K562 (cell line): Measurements from ENCODE around the gene PPL. TPM values are rescaled to one million over a fixed set of nuclear protein-coding genes. Genes with fewer than 3 reads are reported as not detected.

ENCODE experiments used
- ATAC-seq: fragments of 200-7000 bp; cut with Tn5 transposase; 3 replicates; pipeline ENCODE4 v1.9.1; 2020; ENCODE audit warnings: moderate library complexity
- BruUV-seq: library from RNA; stranded (reverse); fragments of 400-500 nt; replicated peaks from 2 replicates; lab custom pipeline; 2021; lab: Mats Ljungman, UMichigan
- CTCF ChIA-PET: fragments of 300-600 bp; formaldehyde crosslinking; extraction: SDS; loops from one replicate; lab custom pipeline; 2021; ENCODE audit warnings: low intra/inter-chr PET ratio; lab: Yijun Ruan, JAX
- POLR2A ChIA-PET: fragments of 300-600, 350-650 bp; sonication (Branson Sonifier 250); formaldehyde crosslinking; extraction: SDS; loops from one replicate; lab custom pipeline; 2021; ENCODE audit warnings: antibody characterized with exemption, inconsistent platforms; lab: Yijun Ruan, JAX
- DNase-seq, 4 experiments: peaks; one replicate each; pipeline versions ENCODE4 v3.0.0 to v3.0.0-alpha.2; 2011 to 2018; ENCODE audit warnings: low spot score in 3 of 4, mixed read lengths in 3 of 4; ENCODE audit errors: extremely low read depth in 1 of 4
- FAIRE-seq: peaks from 2 replicates; lab custom pipeline; 2011; peaks lifted over from hg19 to GRCh38; lab: Jason Lieb, UNC
- H2AFZ ChIP-seq: 2 replicates; pipeline ENCODE4 v1.6.0; 2011; ENCODE audit warnings: low read depth, low read length, control low read depth, inconsistent platforms
- H3K27ac ChIP-seq: fragments of 200-600 bp; 3 replicates; pipeline ENCODE4 v1.8.0; 2011; ENCODE audit warnings: low read depth, mild to moderate bottlenecking, control low read depth, inconsistent platforms, low read length, moderate library complexity, mixed read lengths; ENCODE audit errors: extremely low read depth
- H3K27me3 ChIP-seq, 2 experiments: fragments of 300-600 bp in 1 of 2; 2 replicates in 1 of 2; 3 replicates in 1 of 2; pipeline versions ENCODE4 v1.6.0 to v1.8.0; 2011; ENCODE audit warnings: inconsistent platforms in 2 of 2, low read length in 2 of 2, mild to moderate bottlenecking in 1 of 2, mixed read lengths in 1 of 2, moderate library complexity in 1 of 2; ENCODE audit not compliant: control insufficient read depth in 2 of 2, insufficient read depth in 2 of 2
- H3K36me3 ChIP-seq: fragments of 300-600 bp; 3 replicates; pipeline ENCODE4 v1.8.0; 2011; ENCODE audit warnings: mild to moderate bottlenecking, low read length, inconsistent platforms; ENCODE audit not compliant: control insufficient read depth, insufficient read depth
- H3K4me1 ChIP-seq, 2 experiments: fragments of 200-600 bp in 1 of 2; replicated peaks in 1 of 2; 2 replicates in 1 of 2; 3 replicates in 1 of 2; pipeline versions ENCODE4 v1.5.1 to v1.8.0; 2011; ENCODE audit warnings: inconsistent platforms in 2 of 2, low read length in 2 of 2, mild to moderate bottlenecking in 1 of 2, mixed read lengths in 1 of 2, moderate library complexity in 1 of 2; ENCODE audit not compliant: control insufficient read depth in 2 of 2, insufficient read depth in 2 of 2
- H3K4me2 ChIP-seq: 2 replicates; pipeline ENCODE4 v1.6.1; 2011; ENCODE audit warnings: low read length, control low read depth, inconsistent platforms, mixed read lengths; ENCODE audit not compliant: insufficient read depth
- H3K4me3 ChIP-seq: fragments of 200-600 bp; sonication (generic), shearing (Covaris generic); 2 replicates; pipeline ENCODE4 v1.5.1; 2016; ENCODE audit warnings: control low read depth, inconsistent platforms
- H3K79me2 ChIP-seq: fragments of 200-600 bp; 3 replicates; pipeline ENCODE4 v1.8.0; 2011; ENCODE audit warnings: low read length, inconsistent platforms; ENCODE audit not compliant: control insufficient read depth, insufficient read depth
- H3K9ac ChIP-seq, 2 experiments: 2 replicates each; pipeline versions ENCODE4 v1.6.0 to v1.6.1; 2011; ENCODE audit warnings: low read depth in 2 of 2, low read length in 2 of 2, control low read depth in 1 of 2, inconsistent platforms in 1 of 2, mild to moderate bottlenecking in 1 of 2, mixed read lengths in 1 of 2; ENCODE audit not compliant: insufficient read depth in 1 of 2
- H3K9me1 ChIP-seq: one replicate; pipeline ENCODE4 v1.6.0; 2011; ENCODE audit warnings: inconsistent platforms, mild to moderate bottlenecking, low read length, moderate library complexity; ENCODE audit not compliant: control insufficient read depth, insufficient read depth
- H3K9me3 ChIP-seq: replicated peaks from 2 replicates; pipeline ENCODE4 v1.5.1; 2011; ENCODE audit warnings: low read depth, low read length, inconsistent platforms; ENCODE audit not compliant: control insufficient read depth, insufficient read depth
- H4K20me1 ChIP-seq: replicated peaks from 2 replicates; pipeline ENCODE4 v1.6.1; 2011; ENCODE audit warnings: low read length, inconsistent platforms, mixed read lengths; ENCODE audit not compliant: control insufficient read depth, insufficient read depth
- BACH1 ChIP-seq: fragments of 200-800 bp; sonication (Bioruptor generic); IDR thresholded peaks from 2 replicates; pipeline ENCODE4 v1.6.1; 2016; ENCODE audit warnings: missing genetic modification characterization, missing compliant biosample characterization
- DEAF1 ChIP-seq: fragments of 450-650 bp; formaldehyde crosslinking; IDR thresholded peaks from 2 replicates; pipeline ENCODE4 v1.4.0; 2020; ENCODE audit warnings: mild to moderate bottlenecking, moderate library complexity
- IRF1 ChIP-seq: sonication (generic); formaldehyde crosslinking; IDR thresholded peaks from 2 replicates; pipeline ENCODE4 v1.8.0; 2022; ENCODE audit warnings: missing genetic modification reagents, mild to moderate bottlenecking, borderline replicate concordance
- MYC ChIP-seq, 2 experiments: fragments of 250-450 bp in 1 of 2; sonication (Bioruptor Pico) in 1 of 2; IDR thresholded peaks; 2 replicates each; pipeline versions ENCODE4 v1.5.1 to v1.6.1; 2012 to 2021; ENCODE audit warnings: low read depth in 2 of 2, borderline replicate concordance in 1 of 2, improper control_type of control experiment in 1 of 2, low read length in 1 of 2, mild to moderate bottlenecking in 1 of 2, moderate library complexity in 1 of 2
- NFYB ChIP-seq: IDR thresholded peaks from 2 replicates; pipeline ENCODE4 v1.6.1; 2011; ENCODE audit warnings: mild to moderate bottlenecking, moderate library complexity; ENCODE audit not compliant: insufficient read length; ENCODE audit errors: extremely low read depth
- PHF8 ChIP-seq: fragments of 200-600 bp; sonication (generic); IDR thresholded peaks from 2 replicates; pipeline ENCODE4 v1.6.1; 2012; ENCODE audit warnings: mixed run types, mild to moderate bottlenecking, inconsistent platforms, low read length, moderate library complexity, borderline replicate concordance
- POU5F1 ChIP-seq: fragments of 150-350 bp; IDR thresholded peaks from 2 replicates; pipeline ENCODE4 v1.6.1; 2014; ENCODE audit warnings: borderline replicate concordance, low read length, low read depth, mild to moderate bottlenecking; ENCODE audit not compliant: partially characterized antibody
- PREB ChIP-seq: sonication (generic); formaldehyde crosslinking; IDR thresholded peaks from 2 replicates; pipeline ENCODE4 v1.8.1; 2023; ENCODE audit warnings: mild to moderate bottlenecking, missing genetic modification reagents
- RBM34 ChIP-seq: fragments of 200-400 bp; formaldehyde crosslinking; IDR thresholded peaks from 2 replicates; pipeline ENCODE4 v1.6.1; 2018; ENCODE audit warnings: low read length, borderline replicate concordance; ENCODE audit not compliant: insufficient read depth
- RNF2 ChIP-seq: sonication (generic); IDR thresholded peaks from 2 replicates; pipeline ENCODE4 v1.6.1; 2016
- TFE3 ChIP-seq: fragments of 450-650 bp; formaldehyde crosslinking; IDR thresholded peaks from 2 replicates; pipeline ENCODE4 v1.4.0; 2020; ENCODE audit warnings: mild to moderate bottlenecking, mixed read lengths
- ZBTB12 ChIP-seq: fragments of 250-450 bp; sonication (Bioruptor Pico); IDR thresholded peaks from 2 replicates; pipeline ENCODE4 v1.4.0; 2020
- ZNF263 ChIP-seq: sonication (generic); formaldehyde crosslinking; IDR thresholded peaks from 2 replicates; pipeline ENCODE4 v1.8.0; 2022; ENCODE audit warnings: mild to moderate bottlenecking, missing genetic modification reagents, borderline replicate concordance
- ZNF561 ChIP-seq: fragments of 450-650 bp; formaldehyde crosslinking; conservative IDR thresholded peaks from 2 replicates; pipeline ENCODE4 v1.4.0; 2020; ENCODE audit warnings: mild to moderate bottlenecking, moderate library complexity
- ZNF780A ChIP-seq: fragments of 250-450 bp; sonication (Bioruptor Pico); IDR thresholded peaks from 2 replicates; pipeline ENCODE4 v1.5.0; 2021; ENCODE audit warnings: mild to moderate bottlenecking
- ZZZ3 ChIP-seq: fragments of 450-650 bp; IDR thresholded peaks from 2 replicates; pipeline ENCODE4 v1.6.1; 2016; ENCODE audit warnings: antibody characterized with exemption, mild to moderate bottlenecking, moderate library complexity
- WGBS: fragments of 100-300 bp; shearing (Covaris generic); methylation state at CpG from one replicate; pipeline ENCODE4 v1.1.6; 2016; ENCODE audit warnings: low coverage, mixed read lengths; ENCODE audit not compliant: insufficient coverage; ENCODE audit errors: missing lambda C conversion rate; 5-methylcytosine and 5-hydroxymethylcytosine counted together
- in situ Hi-C: fragments of 300-500 bp; cut with MboI; formaldehyde crosslinking; loops from 4 replicates; pipeline ENCODE4 v1.15.0; 2018; ENCODE audit warnings: inconsistent platforms, mixed read lengths
- intact Hi-C: fragments of 100-400 bp; cut with micrococcal nuclease; formaldehyde crosslinking; loops from 2 replicates; pipeline ENCODE4 v1.14.2; 2022
- polyA plus RNA-seq, 8 experiments: library from polyadenylated mRNA; depleted of rRNA in 4 of 8; stranded (reverse) in 5 of 8; unstranded in 3 of 8; fragments of >200 nt; fragmentation: Nextera tagmentation in 2 of 8; fragmentation: Illumina TruSeq in 1 of 8; extraction: Ambion mirVana in 2 of 8; extraction: Trizol in 1 of 8; gene quantifications; 2 replicates each; pipeline versions ENCODE4 v1.2.1 to v1.2.3, GENCODE V29; 2011 to 2014; ENCODE audit warnings: inconsistent platforms in 1 of 8, missing spikeins in 1 of 8
- total RNA-seq, 7 experiments: library from RNA; depleted of rRNA in 6 of 7; stranded (reverse); fragments of >200 nt in 6 of 7; fragmentation: Illumina TruSeq in 2 of 7; extraction: Trizol in 2 of 7; gene quantifications; 2 replicates each; pipeline versions ENCODE4 v1.2.1 to v1.2.3, GENCODE V29; 2011 to 2021; ENCODE audit warnings: low replicate concordance in 1 of 7

PPL gene
- total and polyA plus RNA-seq, 9 of the 15 experiments (the other 6 are each of a cell fraction or from before 2014, with no cell fraction given), result 0.01 to 0.15 (median 0.07) TPM; not detected in 3

- CTCF ChIA-PET, result no interaction called here
- BruUV-seq, result no TSS peak
- TF ChIP-seq NFYB, result no peak
- no peak for TF ChIP-seq IRF1 (CRISPR knock-in tag)
- no peak for TF ChIP-seq POU5F1
- no peak for TF ChIP-seq DEAF1 (CRISPR knock-in tag)
- no peak for TF ChIP-seq ZNF263 (CRISPR knock-in tag)
- no peak for TF ChIP-seq PHF8
- no peak for TF ChIP-seq TFE3 (CRISPR knock-in tag)
- TF ChIP-seq BACH1, result no peak
- no peak for TF ChIP-seq MYC (IDR thresholded peaks at IDR 0.05; ENCODE audit: low read depth, low read length)
- no peak for TF ChIP-seq MYC (CRISPR knock-in tag; IDR thresholded peaks at IDR 0.05; ENCODE audit: borderline replicate concordance, low read depth)
- TF ChIP-seq ZNF561 (CRISPR knock-in tag), result no peak
- TF ChIP-seq ZBTB12, result no peak
- no peak for TF ChIP-seq RBM34
- no peak for TF ChIP-seq ZNF780A (CRISPR knock-in tag)
- no peak for TF ChIP-seq ZZZ3
- no peak for TF ChIP-seq PREB (CRISPR knock-in tag)
- no peak for TF ChIP-seq RNF2
Observed at GRCh38 chr16:4923853-4924252, 13.1 kb downstream of the PPL start.

More at GRCh38 chr16:4923853-4924252, 13.1 kb downstream of the PPL start:
- H3K36me3 ChIP-seq, result no peaks in the 10 kb centered on the region
- H3K4me3 ChIP-seq, result no peak overlapping the region
- FAIRE-seq, result no peak
- no peak overlapping the region for H3K9ac ChIP-seq
- no peaks in the 10 kb centered on the region for H3K79me2 ChIP-seq
- no peak for DNase-seq
- H3K27me3 ChIP-seq, result peaks cover 20 to 49% of the 10 kb centered on the region in 2 experiments; a peak in 4 of 5 replicates
- 0% methylated on average over 4 of the region's 6 CpGs for WGBS
- H4K20me1 ChIP-seq, result no peaks in the 10 kb centered on the region
- H2AFZ ChIP-seq, result no peak overlapping the region
- no peak for ATAC-seq
- no peaks in the 10 kb centered on the region; the same call in 1 of the 2 replicates for H3K9me3 ChIP-seq
- no peak overlapping the region for H3K4me2 ChIP-seq
- H3K4me1 ChIP-seq, result peaks cover 0 to 6% of the 10 kb centered on the region in 2 experiments; a peak in 2 of 5 replicates
- no peaks in the 10 kb centered on the region for H3K9me1 ChIP-seq
- in situ Hi-C loops, result no loop called here
- intact Hi-C loops, result no loop called here
- no peak overlapping the region for H3K27ac ChIP-seq
- POLR2A ChIA-PET, result no interaction called here
